ENCODE data around the gene WDR59. TPM values are rescaled to one million over a fixed set of nuclear protein-coding genes. Genes with fewer than 3 reads are reported as not detected.
"Not testable (repeated sequence)": the region's sequence is repeated elsewhere in the genome, so short reads cannot be mapped to it uniquely, and the experiment has no call there.

WDR59 gene
- total RNA-seq, 6 experiments from 2014 or later, result 23.2 to 69.5 (median 48.3) TPM

DNA sequence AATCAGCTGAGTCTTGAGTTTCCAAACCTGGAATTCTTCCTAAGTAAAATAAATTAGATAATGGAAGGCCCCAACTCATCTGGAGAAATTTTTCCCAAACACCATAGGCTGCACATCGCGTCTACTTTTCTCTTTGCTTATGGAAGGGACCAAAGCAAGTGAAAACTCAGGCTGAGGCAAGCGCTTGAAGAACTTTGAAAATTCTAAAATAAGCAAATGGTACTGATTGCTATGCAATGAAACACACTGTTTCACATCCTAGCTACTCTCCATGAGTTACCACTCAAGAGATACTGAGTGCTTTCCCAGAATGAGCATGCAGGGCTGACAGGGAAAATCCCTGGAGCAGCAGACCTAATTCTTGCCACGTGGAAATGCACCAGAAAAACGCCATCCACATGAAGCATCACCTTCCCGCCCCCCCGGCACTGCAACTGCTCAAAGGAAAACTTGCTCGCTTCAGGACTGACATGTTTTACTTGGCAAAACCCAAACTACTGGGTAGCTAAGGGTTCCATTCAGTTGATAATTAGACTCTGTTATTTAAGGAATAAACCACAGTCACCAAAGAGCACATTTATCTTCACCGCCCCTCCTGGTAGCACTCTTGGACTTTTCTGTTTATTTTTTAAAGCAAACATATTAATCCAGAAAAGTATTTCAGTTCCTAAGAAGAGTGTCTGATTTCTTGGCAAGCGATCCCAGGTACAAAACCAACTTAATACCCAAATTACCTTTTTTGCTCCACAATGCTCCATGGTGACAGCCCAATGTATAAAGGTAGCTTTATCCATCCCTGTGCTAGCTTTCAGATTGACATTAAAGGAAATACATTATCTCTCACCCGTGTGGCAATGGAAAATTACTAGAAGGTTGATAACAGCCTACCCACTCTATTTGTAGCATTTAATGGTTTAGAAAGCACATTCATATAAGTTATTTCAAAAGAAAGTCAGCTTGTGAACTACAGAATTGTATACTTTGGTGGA lies 62.5 kb downstream of the WDR59 start:
- Histone ChIP-seq H3K36me3 (peaks cover 0 to 20% (median 7%) of the 10 kb centered on the region in 4 donors), H3K9me3 (no peaks in the 10 kb centered on the region), H3K27me3 (no peaks in the 10 kb centered on the region), H3K4me1 (peaks cover 0 to 28% (median 9%) of the 10 kb centered on the region in 4 donors), H3K27ac (peak overlapping the region in 2 of 3 donors; percentile 80 to 81), H3K4me3 (no peak overlapping the region)
- ATAC-seq (peak; percentile 17 to 49 (median 36)), DNase-seq (no peak)
- TF ChIP-seq CTCF (IDR thresholded peaks at IDR 0.05), result no peak
- TF ChIP-seq POLR2A (IDR thresholded peaks at IDR 0.05), result no peak
- WGBS (ENCODE audit: insufficient coverage, low coverage, low lambda C conversion rate, missing lambda C conversion rate), result 74% methylated on average over 9 of the region's 11 CpGs
- intact Hi-C loops (cut with DNase I), result no loop called here

- Histone ChIP-seq H3K4me1 (peaks cover 0 to 28% (median 9%) of the 10 kb centered on the region in 4 donors), H3K36me3 (peaks cover 0 to 29% (median 10%) of the 10 kb centered on the region in 4 donors), H3K9me3 (no peaks in the 10 kb centered on the region), H3K27ac (no peak overlapping the region), H3K27me3 (no peaks in the 10 kb centered on the region), H3K4me3 (no peak overlapping the region)
- DNase-seq (no peak), ATAC-seq (no peak)
- WGBS (ENCODE audit: insufficient coverage, low coverage, low lambda C conversion rate, missing lambda C conversion rate), result 53% methylated on average over 3 of the region's 3 CpGs
- TF ChIP-seq POLR2A (IDR thresholded peaks at IDR 0.05) (no peak), CTCF (IDR thresholded peaks at IDR 0.05) (no peak)
- intact Hi-C loops (cut with DNase I), result no loop called here
Observed at GRCh38 chr16:74921051-74921450, 63.9 kb downstream of the WDR59 start.

GRCh38 chr16:74909665-74910064 lies 75.3 kb downstream of the WDR59 start:
- ATAC-seq, result no peak
- WGBS (ENCODE audit: insufficient coverage, low coverage, low lambda C conversion rate, missing lambda C conversion rate), result 95% methylated on average over 5 of the region's 6 CpGs

DNA sequence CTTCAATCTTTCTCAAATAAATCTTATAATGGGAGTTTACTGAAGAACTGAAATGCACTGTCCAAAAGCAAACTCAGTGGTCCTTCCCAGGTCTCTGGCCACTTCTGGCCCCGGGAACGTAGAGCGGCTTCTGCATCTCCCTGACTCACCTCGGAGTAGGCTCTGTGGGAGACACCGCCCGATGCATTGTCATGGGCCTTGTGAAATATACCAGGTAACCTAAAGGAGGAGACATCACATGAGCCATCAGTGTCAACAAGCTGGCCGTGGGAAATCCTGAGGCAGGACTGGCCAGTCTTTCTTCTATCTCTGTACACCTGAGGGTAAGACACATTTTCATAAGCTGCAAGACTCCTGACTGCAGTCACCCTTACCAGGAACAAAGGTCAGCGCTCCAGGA lies 76.2 kb downstream of the WDR59 start:
- peak in 1 of 3 donors; percentile 16 for DNase-seq
- intact Hi-C loops (cut with DNase I); H3K27ac ChIP-seq; H3K9me3 ChIP-seq; ATAC-seq; H3K4me3 ChIP-seq; H3K4me1 ChIP-seq; H3K27me3 ChIP-seq: not testable (repeated sequence)
- 100% methylated on average over 3 of the region's 8 CpGs for whole genome bisulfite sequencing (ENCODE audit: insufficient coverage, low coverage, low lambda C conversion rate, missing lambda C conversion rate)
- peaks cover 0 to 51% (median 26%) of the 10 kb centered on the region in 4 donors for H3K36me3 ChIP-seq

More at GRCh38 chr16:74909665-74910064, 75.3 kb downstream of the WDR59 start:
- Histone ChIP-seq H3K27ac (no peak overlapping the region), H3K36me3 (peaks cover 0 to 55% (median 30%) of the 10 kb centered on the region in 4 donors), H3K27me3 (no peaks in the 10 kb centered on the region), H3K4me3 (no peak overlapping the region), H3K9me3 (no peaks in the 10 kb centered on the region), H3K4me1 (no peaks in the 10 kb centered on the region)
- intact Hi-C loops (cut with DNase I), result no loop called here
- DNase-seq, result no peak
- TF ChIP-seq CTCF (IDR thresholded peaks at IDR 0.05) (no peak), POLR2A (IDR thresholded peaks at IDR 0.05) (no peak)

All from right lobe of liver (tissue), 6 donors.